ENCODE results near the gene RELN.

RELN gene

GRCh38 chr7:103694304-103694703, 295.2 kb downstream of the RELN start:
- H3K27me3 ChIP-seq (ENCODE audit: insufficient read depth, low read length) = peaks cover 4% of the 10 kb centered on the region
- H3K4me1 ChIP-seq (ENCODE audit: insufficient read depth, low read length) = no peaks in the 10 kb centered on the region
- H3K36me3 ChIP-seq (ENCODE audit: insufficient read depth, low read length) = no peaks in the 10 kb centered on the region
- H3K9me3 ChIP-seq (ENCODE audit: low read length) = no peaks in the 10 kb centered on the region
- no peak overlapping the region for H3K4me3 ChIP-seq (ENCODE audit: low read length)
- no peak overlapping the region for H2AFZ ChIP-seq (ENCODE audit: low read depth, low read length)

- Histone ChIP-seq H3K27me3 (ENCODE audit: insufficient read depth, low read length) (peaks cover 2% of the 10 kb centered on the region), H3K4me3 (ENCODE audit: low read length) (no peak overlapping the region), H3K4me1 (ENCODE audit: insufficient read depth, low read length) (no peaks in the 10 kb centered on the region), H3K9me3 (ENCODE audit: low read length) (no peaks in the 10 kb centered on the region), H2AFZ (ENCODE audit: low read depth, low read length) (no peak overlapping the region), H3K36me3 (ENCODE audit: insufficient read depth, low read length) (no peaks in the 10 kb centered on the region)
Observed at GRCh38 chr7:103691291-103691690, 298.2 kb downstream of the RELN start.

GRCh38 chr7:103690242-103690974, 299.1 kb downstream of the RELN start:
- H3K9me3 ChIP-seq (ENCODE audit: low read length) = no peaks in the 10 kb centered on the region
- H3K27me3 ChIP-seq (ENCODE audit: insufficient read depth, low read length) = peaks cover 2% of the 10 kb centered on the region
- no peaks in the 10 kb centered on the region for H3K4me1 ChIP-seq (ENCODE audit: insufficient read depth, low read length)
- H3K36me3 ChIP-seq (ENCODE audit: insufficient read depth, low read length) = no peaks in the 10 kb centered on the region
- H2AFZ ChIP-seq (ENCODE audit: low read depth, low read length) = no peak overlapping the region
- H3K4me3 ChIP-seq (ENCODE audit: low read length) = no peak overlapping the region

- no peaks in the 10 kb centered on the region for H3K9me3 ChIP-seq (ENCODE audit: low read length)
- H2AFZ ChIP-seq (ENCODE audit: low read depth, low read length) = no peak overlapping the region
- no peaks in the 10 kb centered on the region for H3K4me1 ChIP-seq (ENCODE audit: insufficient read depth, low read length)
- H3K36me3 ChIP-seq (ENCODE audit: insufficient read depth, low read length) = no peaks in the 10 kb centered on the region
- H3K27me3 ChIP-seq (ENCODE audit: insufficient read depth, low read length) = peaks cover 2% of the 10 kb centered on the region
- no peak overlapping the region for H3K4me3 ChIP-seq (ENCODE audit: low read length)
Observed at GRCh38 chr7:103689255-103689654, 300.2 kb downstream of the RELN start.

GRCh38 chr7:103687951-103688350, 301.5 kb downstream of the RELN start:
- no peaks in the 10 kb centered on the region for H3K36me3 ChIP-seq (ENCODE audit: insufficient read depth, low read length)
- H3K9me3 ChIP-seq (ENCODE audit: low read length) = no peaks in the 10 kb centered on the region
- no peaks in the 10 kb centered on the region for H3K4me1 ChIP-seq (ENCODE audit: insufficient read depth, low read length)
- no peak overlapping the region for H3K4me3 ChIP-seq (ENCODE audit: low read length)
- no peak overlapping the region for H2AFZ ChIP-seq (ENCODE audit: low read depth, low read length)
- peaks cover 2% of the 10 kb centered on the region for H3K27me3 ChIP-seq (ENCODE audit: insufficient read depth, low read length)

GRCh38 chr7:103687272-103687671, 302.2 kb downstream of the RELN start:
- Histone ChIP-seq H3K36me3 (ENCODE audit: insufficient read depth, low read length) (no peaks in the 10 kb centered on the region), H3K4me1 (ENCODE audit: insufficient read depth, low read length) (no peaks in the 10 kb centered on the region), H3K27me3 (ENCODE audit: insufficient read depth, low read length) (peaks cover 2% of the 10 kb centered on the region), H3K9me3 (ENCODE audit: low read length) (no peaks in the 10 kb centered on the region), H2AFZ (ENCODE audit: low read depth, low read length) (no peak overlapping the region), H3K4me3 (ENCODE audit: low read length) (no peak overlapping the region)

GRCh38 chr7:103686763-103687162, 302.7 kb downstream of the RELN start:
- H3K4me1 ChIP-seq (ENCODE audit: insufficient read depth, low read length) = no peaks in the 10 kb centered on the region
- H3K27me3 ChIP-seq (ENCODE audit: insufficient read depth, low read length) = peaks cover 2% of the 10 kb centered on the region
- H2AFZ ChIP-seq (ENCODE audit: low read depth, low read length) = no peak overlapping the region
- no peaks in the 10 kb centered on the region for H3K36me3 ChIP-seq (ENCODE audit: insufficient read depth, low read length)
- H3K9me3 ChIP-seq (ENCODE audit: low read length) = no peaks in the 10 kb centered on the region
- no peak overlapping the region for H3K4me3 ChIP-seq (ENCODE audit: low read length)

- Histone ChIP-seq H3K4me3 (ENCODE audit: low read length) (no peak overlapping the region), H3K36me3 (ENCODE audit: insufficient read depth, low read length) (no peaks in the 10 kb centered on the region), H3K4me1 (ENCODE audit: insufficient read depth, low read length) (no peaks in the 10 kb centered on the region), H3K27me3 (ENCODE audit: insufficient read depth, low read length) (peaks cover 2% of the 10 kb centered on the region), H3K9me3 (ENCODE audit: low read length) (no peaks in the 10 kb centered on the region), H2AFZ (ENCODE audit: low read depth, low read length) (no peak overlapping the region)
Observed at GRCh38 chr7:103686064-103686463, 303.4 kb downstream of the RELN start.

GRCh38 chr7:103685646-103686045, 303.8 kb downstream of the RELN start:
- H3K27me3 ChIP-seq (ENCODE audit: insufficient read depth, low read length) = peaks cover 2% of the 10 kb centered on the region
- H3K9me3 ChIP-seq (ENCODE audit: low read length) = no peaks in the 10 kb centered on the region
- no peak overlapping the region for H3K4me3 ChIP-seq (ENCODE audit: low read length)
- no peaks in the 10 kb centered on the region for H3K4me1 ChIP-seq (ENCODE audit: insufficient read depth, low read length)
- H2AFZ ChIP-seq (ENCODE audit: low read depth, low read length) = no peak overlapping the region
- H3K36me3 ChIP-seq (ENCODE audit: insufficient read depth, low read length) = no peaks in the 10 kb centered on the region

GRCh38 chr7:103683348-103683747, 306.1 kb downstream of the RELN start:
- no peaks in the 10 kb centered on the region for H3K27me3 ChIP-seq (ENCODE audit: insufficient read depth, low read length)
- no peaks in the 10 kb centered on the region for H3K9me3 ChIP-seq (ENCODE audit: low read length)
- no peak overlapping the region for H3K4me3 ChIP-seq (ENCODE audit: low read length)
- H2AFZ ChIP-seq (ENCODE audit: low read depth, low read length) = no peak overlapping the region
- H3K36me3 ChIP-seq (ENCODE audit: insufficient read depth, low read length) = no peaks in the 10 kb centered on the region
- no peaks in the 10 kb centered on the region for H3K4me1 ChIP-seq (ENCODE audit: insufficient read depth, low read length)

GRCh38 chr7:103680161-103681144, 309.0 kb downstream of the RELN start:
- Histone ChIP-seq H3K36me3 (ENCODE audit: insufficient read depth, low read length) (no peaks in the 10 kb centered on the region), H3K4me1 (ENCODE audit: insufficient read depth, low read length) (no peaks in the 10 kb centered on the region), H3K27me3 (ENCODE audit: insufficient read depth, low read length) (no peaks in the 10 kb centered on the region), H2AFZ (ENCODE audit: low read depth, low read length) (no peak overlapping the region), H3K4me3 (ENCODE audit: low read length) (no peak overlapping the region), H3K9me3 (ENCODE audit: low read length) (no peaks in the 10 kb centered on the region)

- H3K9me3 ChIP-seq (ENCODE audit: low read length) = no peaks in the 10 kb centered on the region
- H3K36me3 ChIP-seq (ENCODE audit: insufficient read depth, low read length) = no peaks in the 10 kb centered on the region
- H3K4me1 ChIP-seq (ENCODE audit: insufficient read depth, low read length) = no peaks in the 10 kb centered on the region
- H3K27me3 ChIP-seq (ENCODE audit: insufficient read depth, low read length) = no peaks in the 10 kb centered on the region
- H2AFZ ChIP-seq (ENCODE audit: low read depth, low read length) = no peak overlapping the region
- no peak overlapping the region for H3K4me3 ChIP-seq (ENCODE audit: low read length)
Observed at GRCh38 chr7:103679151-103680132, 310.0 kb downstream of the RELN start.

All from neuron (in vitro differentiated cells).